HG02938 (cell line): ENCODE measurements around the gene UBR3.
A peak's percentile ranks its signal among the peaks of the same experiment; 100 is the strongest.

Experiments
- ATAC-seq: cut with Tn5 transposase; IDR thresholded peaks from one replicate; pipeline ENCODE4 v1.9.1; 2021; ENCODE audit warnings: mild to moderate bottlenecking, moderate library complexity; ENCODE audit not compliant: unreplicated experiment

UBR3 gene

GRCh38 chr2:169994752-169995151, 167.5 kb downstream of the UBR3 start:
- no peak for ATAC-seq

DNA sequence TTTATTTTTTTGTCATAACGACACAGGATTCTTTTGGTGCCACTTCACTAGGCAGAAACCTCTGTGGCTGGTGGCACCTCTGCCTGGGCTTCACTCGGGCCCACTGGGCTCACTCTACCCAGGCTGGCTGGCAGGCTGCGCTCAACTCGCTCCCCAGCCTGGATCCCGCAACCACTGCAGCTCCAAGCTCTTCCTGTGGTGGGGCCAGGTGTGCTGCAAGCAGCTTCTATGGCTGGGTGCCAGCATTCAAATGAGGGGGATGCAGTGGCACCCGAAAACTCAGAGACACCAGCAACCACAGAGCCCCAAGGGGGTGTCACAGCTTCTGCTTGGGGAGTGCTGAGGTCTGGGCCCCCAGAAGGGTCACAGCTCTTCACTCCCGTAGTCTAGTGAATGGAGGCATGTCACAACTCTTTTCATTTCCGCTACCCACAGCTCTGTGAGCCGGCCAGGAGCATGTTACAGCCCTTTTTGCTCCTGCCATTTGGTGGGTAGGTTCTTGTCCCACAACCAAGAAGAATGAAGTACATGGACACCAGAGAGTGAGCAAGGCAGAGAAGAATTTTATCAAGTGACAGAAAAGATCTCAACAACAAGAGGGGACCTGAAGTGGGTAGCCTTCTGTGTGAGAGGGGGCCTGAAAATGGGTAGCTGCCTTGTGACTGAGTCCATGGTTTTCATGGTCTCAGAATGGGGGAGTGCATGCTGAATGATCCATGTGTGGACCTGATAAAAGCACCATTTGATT, 170.1 kb downstream of the UBR3 start:
- no peak for ATAC-seq

- ATAC-seq, result no peak
Measured at GRCh38 chr2:169999054-169999453, 171.8 kb downstream of the UBR3 start.

DNA sequence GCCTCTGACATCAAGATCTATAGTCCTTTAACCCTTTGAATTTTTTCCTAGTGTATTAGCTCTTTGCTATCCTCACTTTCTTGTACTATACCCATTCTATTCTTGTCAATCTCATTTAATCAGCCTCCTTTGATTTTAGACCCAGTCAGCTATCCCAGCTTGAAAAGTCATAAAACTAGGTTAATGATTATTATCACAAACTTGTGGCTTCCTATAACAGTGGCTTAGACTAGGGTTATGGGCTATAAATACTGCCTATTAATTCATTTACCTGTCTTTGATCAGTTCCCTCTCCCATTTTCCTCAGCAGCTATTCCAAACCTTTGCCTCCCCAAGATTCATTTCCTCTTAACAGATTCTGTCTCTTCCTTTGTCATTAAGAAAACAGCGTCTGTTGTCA, 174.8 kb downstream of the UBR3 start:
- no peak for ATAC-seq

GRCh38 chr2:170005702-170006101, 178.4 kb downstream of the UBR3 start:
- ATAC-seq, result no peak

DNA sequence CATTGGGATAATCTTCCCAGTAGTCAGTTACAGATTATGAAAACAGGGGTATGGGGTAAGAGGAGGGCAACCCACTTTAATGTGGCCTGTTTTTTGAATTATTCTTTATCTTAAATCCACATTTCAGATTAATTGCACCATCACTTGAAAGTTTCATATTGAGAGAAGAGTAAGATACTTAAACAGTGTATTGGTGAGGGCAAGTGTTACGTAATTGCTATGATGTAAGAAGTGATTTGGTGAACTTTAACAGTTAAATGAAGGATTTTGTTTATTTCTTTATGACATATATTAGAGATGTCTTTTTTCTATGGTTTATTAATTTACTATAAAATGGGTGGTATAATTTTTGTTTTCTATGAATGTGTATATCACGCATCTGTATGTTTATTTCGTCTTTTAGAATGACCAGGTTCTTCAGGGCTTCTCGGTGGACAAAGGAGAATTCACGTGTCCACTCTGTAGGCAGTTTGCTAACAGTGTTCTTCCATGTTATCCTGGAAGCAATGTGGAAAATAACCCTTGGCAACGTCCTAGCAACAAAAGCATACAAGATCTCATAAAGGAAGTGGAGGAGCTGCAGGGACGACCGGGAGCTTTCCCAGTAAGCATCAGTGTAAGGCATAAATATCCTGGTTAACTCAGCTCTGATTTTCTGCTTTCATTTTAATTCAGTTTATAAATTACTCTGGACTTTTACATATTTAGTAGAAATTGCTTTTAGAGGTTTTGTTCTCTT, 179.5 kb downstream of the UBR3 start:
- no peak for ATAC-seq

GRCh38 chr2:170009209-170009608, 182.0 kb downstream of the UBR3 start:
- no peak for ATAC-seq

- ATAC-seq, result no peak
Measured at GRCh38 chr2:170012773-170013172, 185.5 kb downstream of the UBR3 start.

GRCh38 chr2:170013802-170014551, 186.7 kb downstream of the UBR3 start:
- ATAC-seq, result no peak

- no peak for ATAC-seq
Measured at GRCh38 chr2:170014769-170015168, 187.5 kb downstream of the UBR3 start.

- no peak for ATAC-seq
Measured at GRCh38 chr2:170017860-170018532, 190.7 kb downstream of the UBR3 start.

- ATAC-seq, result no peak
Measured at GRCh38 chr2:170019060-170019805, 192.0 kb downstream of the UBR3 start.

- no peak for ATAC-seq
Measured at GRCh38 chr2:170020777-170021176, 193.5 kb downstream of the UBR3 start.

GRCh38 chr2:170022692-170023091, 195.4 kb downstream of the UBR3 start:
- ATAC-seq, result no peak

DNA sequence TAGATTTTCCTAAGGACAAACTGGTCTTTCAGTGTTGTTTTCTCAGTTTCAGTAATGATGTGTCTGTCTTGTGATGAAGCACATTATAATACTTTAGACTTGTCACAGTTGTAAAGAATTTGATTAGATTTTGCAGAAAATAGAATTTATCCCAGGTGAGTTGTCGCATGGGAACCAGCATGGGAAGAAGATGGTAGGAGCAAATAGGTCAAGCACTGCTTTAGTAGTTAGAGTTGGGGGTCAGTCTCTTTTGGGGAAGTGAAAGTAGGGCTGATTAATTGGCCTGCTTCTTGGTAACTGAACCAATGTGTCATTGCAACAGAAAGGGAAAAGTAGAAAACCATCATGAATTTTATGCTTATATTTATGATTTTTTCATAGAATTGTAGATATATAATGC, 197.5 kb downstream of the UBR3 start:
- peak; percentile 93 for ATAC-seq

DNA sequence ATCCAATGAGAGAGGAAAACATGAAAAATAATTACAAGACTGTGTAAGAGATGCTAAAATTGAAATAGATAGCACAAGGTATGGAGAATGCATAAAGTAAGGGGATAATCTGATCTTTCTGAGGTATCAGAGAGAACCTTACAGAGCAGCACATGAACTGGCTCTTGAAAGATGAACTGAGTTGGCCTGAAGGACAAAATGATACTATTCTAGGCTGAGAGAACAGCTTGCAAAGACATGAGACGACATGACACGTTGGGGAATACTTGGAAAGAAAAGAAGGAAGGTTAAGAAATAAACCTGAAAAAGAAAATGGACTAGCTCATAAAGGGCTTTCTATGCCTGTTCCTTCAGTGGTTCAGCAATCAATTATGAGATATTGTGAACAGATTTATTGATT, 198.0 kb downstream of the UBR3 start:
- ATAC-seq, result no peak

DNA sequence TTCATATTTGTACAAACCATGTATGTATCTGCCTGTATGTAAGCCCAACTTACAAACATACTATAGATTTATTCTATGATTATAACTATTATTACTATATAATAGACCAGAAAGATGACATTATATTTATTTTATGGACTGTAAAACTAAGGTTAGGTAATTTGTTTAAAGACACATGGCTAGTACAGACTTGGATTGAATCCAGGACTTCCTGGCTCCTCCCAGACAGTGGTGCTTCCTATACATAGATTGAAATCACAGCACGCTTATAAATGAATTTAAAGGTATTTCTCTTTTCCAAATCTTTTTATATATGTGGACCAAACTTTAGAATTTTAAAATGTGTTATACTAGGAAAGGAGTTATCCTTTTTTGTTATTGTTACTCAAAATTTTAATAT, 199.1 kb downstream of the UBR3 start:
- ATAC-seq, result no peak

GRCh38 chr2:170029551-170029950, 202.3 kb downstream of the UBR3 start:
- ATAC-seq, result no peak

DNA sequence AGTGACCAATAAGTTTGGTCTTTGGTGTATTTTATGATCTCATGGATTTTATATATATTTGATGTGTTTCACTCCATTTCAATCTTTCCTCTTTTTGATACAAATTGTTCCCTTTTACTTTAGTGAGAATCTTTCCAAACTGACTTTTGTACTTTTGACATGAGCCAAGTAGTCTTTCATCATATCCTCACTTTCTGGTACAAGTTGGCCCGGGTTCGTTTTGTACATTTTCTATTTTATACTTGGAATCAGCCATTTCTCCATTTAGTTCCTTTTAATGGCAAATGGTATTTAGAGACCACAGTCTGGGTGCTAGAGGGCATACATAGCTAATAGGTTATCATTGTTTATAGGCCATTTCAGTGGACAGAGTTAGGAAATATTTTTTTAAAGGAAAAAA, 202.8 kb downstream of the UBR3 start:
- no peak for ATAC-seq

- no peak for ATAC-seq
Measured at GRCh38 chr2:170031288-170031687, 204.0 kb downstream of the UBR3 start.

GRCh38 chr2:170034596-170034995, 207.3 kb downstream of the UBR3 start:
- ATAC-seq, result no peak
